ENCODE results near the gene NKAIN2.
"Not testable (repeated sequence)": the region's sequence is repeated elsewhere in the genome, so short reads cannot be mapped to it uniquely, and the experiment has no call there.

The NKAIN2 gene

GRCh38 chr6:124297507-124297906 lies 493.8 kb downstream of the NKAIN2 start:
- no peak for DNase-seq (ENCODE audit: low read depth in 2 of 3, low spot score in 2 of 3)

DNA sequence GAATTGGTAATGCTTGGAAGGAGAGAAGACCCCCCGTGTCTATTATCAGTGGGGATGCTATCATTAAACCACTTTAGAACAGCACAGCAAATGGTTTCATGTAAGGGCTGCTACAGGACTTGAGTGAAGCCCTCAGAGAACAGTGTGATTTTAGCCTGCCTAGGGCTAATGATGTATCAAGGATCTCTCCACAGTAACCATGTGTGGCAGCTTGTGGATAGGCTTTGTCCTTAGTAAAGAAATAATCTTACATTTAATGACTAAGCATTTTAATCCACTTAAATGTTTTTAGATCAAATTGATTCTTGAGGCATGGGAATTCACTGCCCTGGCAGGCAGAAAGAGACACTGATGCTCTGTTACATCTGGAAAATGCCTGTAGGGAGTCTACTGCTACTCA lies 495.1 kb downstream of the NKAIN2 start:
- DNase-seq (ENCODE audit: low read depth in 2 of 3, low spot score in 2 of 3), result no peak

- DNase-seq (ENCODE audit: low read depth in 2 of 3, low spot score in 2 of 3), result not testable (repeated sequence)
Observed at GRCh38 chr6:124300907-124301306, 497.2 kb downstream of the NKAIN2 start.

DNA sequence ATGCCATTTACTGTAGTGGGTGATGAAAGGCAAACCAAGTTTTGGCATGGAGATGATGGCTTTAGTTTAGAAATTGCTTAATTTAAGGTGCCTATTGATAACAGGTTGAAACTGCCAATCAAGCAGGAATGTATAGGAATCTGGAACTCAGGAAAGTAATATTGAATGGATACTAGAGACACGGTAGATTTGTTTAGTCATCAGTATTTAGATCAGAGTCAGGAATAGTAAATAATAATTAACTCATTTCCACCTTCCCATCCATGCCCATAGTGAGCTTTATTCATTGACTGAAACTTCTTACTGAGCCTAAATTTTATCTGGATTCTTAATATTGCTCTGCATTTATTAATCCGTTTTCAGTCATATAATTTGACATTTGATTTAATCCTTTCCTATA lies 500.3 kb downstream of the NKAIN2 start:
- DNase-seq (ENCODE audit: low read depth in 2 of 3, low spot score in 2 of 3), result no peak

- no peak for DNase-seq (ENCODE audit: low read depth in 2 of 3, low spot score in 2 of 3)
Observed at GRCh38 chr6:124310139-124310538, 506.5 kb downstream of the NKAIN2 start.

DNA sequence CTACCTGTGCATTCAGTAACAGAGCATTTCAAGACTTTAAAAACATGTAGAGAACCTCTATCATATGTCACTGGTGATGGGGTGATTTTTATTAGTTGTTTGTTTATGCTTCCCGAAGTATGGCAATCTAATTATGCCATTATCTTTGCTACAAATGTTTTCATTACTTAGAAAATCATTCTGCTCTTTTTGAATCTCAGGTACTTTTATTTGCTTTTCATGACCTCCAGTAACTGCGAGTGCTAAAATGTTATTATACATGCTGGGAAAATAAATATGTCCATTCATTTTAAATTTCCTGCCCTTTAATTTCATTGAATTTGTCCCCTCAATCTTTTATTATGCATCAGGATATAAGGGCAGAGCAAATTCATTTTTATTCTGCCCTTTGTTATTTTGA lies 515.7 kb downstream of the NKAIN2 start:
- no peak for DNase-seq (ENCODE audit: low read depth in 2 of 3, low spot score in 2 of 3)

DNA sequence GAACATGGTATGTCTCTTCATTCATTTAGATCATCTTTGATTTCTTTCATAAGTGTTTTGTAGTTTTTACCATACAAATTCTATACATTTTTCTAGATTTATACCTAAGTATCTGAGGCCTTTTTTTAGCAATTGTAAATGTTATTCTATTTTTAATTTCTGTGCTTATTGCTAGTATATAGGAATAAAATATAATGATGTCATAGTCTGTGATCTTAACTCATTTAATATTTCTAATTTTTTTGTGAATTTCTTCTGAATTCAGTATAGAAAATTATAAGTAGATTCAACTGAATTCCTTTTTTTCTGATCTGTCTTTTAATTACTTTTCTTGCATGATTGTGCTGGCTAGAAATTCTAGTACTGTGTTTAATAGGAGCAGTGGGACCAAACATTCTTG lies 520.6 kb downstream of the NKAIN2 start:
- no peak for DNase-seq (ENCODE audit: low read depth in 2 of 3, low spot score in 2 of 3)

DNA sequence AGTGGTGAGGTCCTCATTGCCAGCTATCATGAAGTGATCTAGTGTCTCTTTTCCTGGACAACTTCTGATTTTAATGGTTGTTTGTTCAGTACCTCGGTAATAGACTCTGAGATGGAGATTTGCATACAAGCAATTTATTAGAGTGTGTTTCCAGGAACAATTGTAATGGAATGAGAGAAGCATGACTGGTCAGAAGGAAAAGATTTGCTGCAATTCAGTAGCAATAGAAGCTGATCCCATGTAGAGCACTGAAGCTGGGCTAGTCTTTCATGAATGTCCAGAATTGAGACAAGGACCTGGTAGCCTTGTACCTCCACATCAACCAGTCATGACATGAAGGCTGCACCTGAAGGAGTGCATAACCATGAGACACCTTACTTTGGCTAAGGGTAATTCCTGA lies 526.5 kb downstream of the NKAIN2 start:
- DNase-seq (ENCODE audit: low read depth in 2 of 3, low spot score in 2 of 3), result no peak

DNA sequence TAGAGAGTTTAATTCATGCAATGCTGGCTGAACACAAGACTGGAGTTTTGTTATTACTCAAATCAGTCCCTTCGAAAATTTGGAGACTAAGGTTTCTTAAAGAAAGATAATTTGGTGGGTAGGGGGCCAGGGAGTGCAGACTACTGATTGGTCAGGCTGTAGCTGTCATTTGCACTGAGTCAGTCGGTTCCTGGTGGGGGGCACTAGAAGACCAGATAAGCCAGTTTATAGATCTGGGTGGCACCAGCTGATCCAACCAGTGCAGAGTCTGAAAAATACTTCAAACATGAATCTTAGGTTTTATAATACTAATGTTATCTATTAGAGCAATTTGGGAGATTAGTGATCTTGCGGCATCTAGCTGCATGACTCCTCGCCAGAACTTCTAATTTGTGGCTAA lies 530.7 kb downstream of the NKAIN2 start:
- DNase-seq (ENCODE audit: low read depth in 2 of 3, low spot score in 2 of 3), result no peak

DNA sequence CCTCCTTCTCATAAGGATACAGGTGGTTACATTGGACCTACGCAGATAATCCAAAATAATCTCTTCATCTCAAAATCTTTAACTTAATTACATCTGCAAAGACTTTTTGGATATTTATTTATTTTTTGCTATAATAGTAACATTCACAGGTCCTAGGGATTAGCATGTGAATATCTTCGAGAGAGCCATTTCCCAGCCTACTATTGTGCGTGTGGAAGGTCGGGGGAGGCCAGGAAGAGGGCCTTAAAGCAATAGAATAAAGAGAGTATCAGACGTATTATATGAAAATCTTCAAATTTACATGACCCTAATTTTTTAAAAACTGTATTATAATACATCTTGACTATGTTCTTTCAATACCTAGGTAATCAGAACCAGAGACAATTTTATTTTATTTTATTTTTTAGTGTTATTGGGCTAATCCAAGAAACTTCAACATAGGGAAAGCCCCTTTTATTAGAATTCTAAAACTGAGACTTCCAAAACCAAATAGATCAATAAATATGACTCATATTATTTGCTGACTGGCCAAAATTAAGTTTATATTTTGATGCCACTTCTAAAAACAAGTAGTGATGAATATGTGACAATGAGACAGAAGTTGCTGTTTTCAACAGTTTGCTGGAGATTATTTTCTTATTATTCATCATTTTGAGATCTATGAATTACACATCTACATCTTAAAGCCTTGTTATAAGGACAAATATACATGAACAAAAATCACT lies 536.1 kb downstream of the NKAIN2 start:
- no peak for DNase-seq (ENCODE audit: low read depth in 2 of 3, low spot score in 2 of 3)

DNA sequence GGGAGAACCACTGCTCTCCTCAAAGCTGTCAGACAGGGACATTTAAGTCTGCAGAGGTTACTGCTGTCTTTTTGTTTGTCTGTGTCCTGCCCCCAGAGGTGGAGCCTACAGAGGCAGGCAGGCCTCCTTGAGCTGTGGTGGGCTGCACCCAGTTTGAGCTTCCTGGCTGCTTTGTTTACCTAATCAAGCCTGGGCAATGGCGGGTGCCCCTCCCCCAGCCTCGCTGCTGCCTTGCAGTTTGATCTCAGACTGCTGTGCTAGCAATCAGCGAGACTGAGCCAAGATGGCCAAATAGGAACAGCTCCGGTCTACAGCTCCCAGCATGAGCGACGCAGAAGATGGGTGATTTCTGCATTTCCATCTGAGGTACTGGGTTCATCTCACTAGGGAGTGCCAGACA lies 544.7 kb downstream of the NKAIN2 start:
- DNase-seq (ENCODE audit: low read depth in 2 of 3, low spot score in 2 of 3), result not testable (repeated sequence)

DNA sequence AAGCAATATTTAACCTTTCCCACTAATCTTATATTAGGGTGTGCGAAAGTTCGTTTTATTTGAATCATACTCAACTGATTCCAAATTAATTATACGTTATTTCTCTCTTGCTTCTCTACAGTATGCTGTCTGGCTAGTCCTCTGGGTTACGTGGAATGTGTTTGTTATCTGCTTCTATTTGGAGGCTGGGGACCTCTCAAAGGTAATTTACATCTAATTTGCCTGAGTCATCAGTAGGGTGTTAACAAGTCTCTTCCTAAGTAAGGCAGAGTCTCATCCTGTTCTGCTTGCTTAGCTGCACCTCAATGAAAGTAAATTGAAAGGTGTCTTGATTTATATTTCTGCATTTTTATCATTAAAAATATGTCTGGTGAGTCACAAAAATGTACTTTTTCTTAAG lies 551.5 kb downstream of the NKAIN2 start:
- no peak for DNase-seq (ENCODE audit: low read depth in 2 of 3, low spot score in 2 of 3)

GRCh38 chr6:124356276-124356810 lies 552.7 kb downstream of the NKAIN2 start:
- DNase-seq (ENCODE audit: low read depth in 2 of 3, low spot score in 2 of 3), result no peak

DNA sequence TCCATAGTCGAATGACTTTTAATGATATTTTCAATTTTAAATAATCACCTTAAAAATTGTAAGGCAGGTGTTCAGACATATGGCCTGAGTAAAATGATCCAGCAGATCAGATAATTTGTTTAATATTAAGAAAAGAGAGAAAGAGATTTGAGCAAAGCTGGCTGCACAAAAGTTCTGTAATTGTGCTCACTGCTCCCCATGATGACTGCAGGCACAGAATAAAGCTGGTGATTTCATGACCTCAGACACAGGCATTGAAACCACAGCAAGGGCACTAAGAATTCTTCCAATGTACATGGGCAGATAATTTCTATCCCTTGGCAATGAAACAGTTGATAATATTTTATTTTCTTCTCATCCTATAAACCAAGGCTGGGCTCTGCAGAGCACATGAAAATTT lies 553.1 kb downstream of the NKAIN2 start:
- no peak for DNase-seq (ENCODE audit: low read depth in 2 of 3, low spot score in 2 of 3)

- no peak for DNase-seq (ENCODE audit: low read depth in 2 of 3, low spot score in 2 of 3)
Observed at GRCh38 chr6:124368131-124368530, 564.5 kb downstream of the NKAIN2 start.

- DNase-seq (ENCODE audit: low read depth in 2 of 3, low spot score in 2 of 3), result no peak
Observed at GRCh38 chr6:124371974-124372475, 568.4 kb downstream of the NKAIN2 start.

DNA sequence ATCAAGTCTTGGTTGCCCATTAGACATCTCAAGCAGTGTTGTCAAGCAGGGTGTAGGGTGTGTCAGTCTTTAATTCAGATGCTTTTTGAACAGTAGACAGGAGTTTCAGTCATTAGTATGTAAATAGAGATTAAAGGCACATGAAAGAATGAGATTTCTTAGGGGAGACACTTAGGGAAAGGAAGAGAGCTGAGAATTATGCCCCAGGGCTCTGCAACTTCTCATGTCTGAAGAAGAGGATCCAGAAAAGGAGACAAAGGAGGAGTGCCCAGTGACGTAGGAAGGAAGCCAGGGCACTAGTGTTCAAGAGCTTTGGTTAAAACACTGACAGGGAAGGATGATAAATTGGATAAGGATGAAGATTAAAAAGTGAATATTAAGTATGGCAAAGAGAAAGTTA lies 569.7 kb downstream of the NKAIN2 start:
- no peak for DNase-seq (ENCODE audit: low read depth in 2 of 3, low spot score in 2 of 3)

- no peak for DNase-seq (ENCODE audit: low read depth in 2 of 3, low spot score in 2 of 3)
Observed at GRCh38 chr6:124389127-124389526, 585.5 kb downstream of the NKAIN2 start.

- no peak for DNase-seq (ENCODE audit: low read depth in 2 of 3, low spot score in 2 of 3)
Observed at GRCh38 chr6:124393536-124393935, 589.9 kb downstream of the NKAIN2 start.

DNA sequence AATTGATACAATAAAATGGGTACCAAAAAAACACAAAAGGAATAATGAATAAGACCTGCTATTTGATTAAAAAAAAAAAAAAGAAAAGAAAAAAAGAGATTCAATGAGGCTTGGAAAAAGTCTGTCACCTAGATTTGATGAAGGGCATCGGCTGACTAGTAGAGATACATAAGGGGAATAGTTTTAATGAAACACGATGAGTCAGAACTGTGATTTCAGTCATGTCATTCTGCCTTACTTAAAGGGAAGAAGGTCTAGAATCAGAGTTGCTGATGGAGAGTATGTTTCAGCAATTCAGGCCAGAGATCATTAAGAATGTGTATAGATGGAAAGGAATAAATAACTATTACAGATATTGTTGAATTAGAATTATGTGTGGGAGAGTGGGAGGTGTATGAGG lies 592.7 kb downstream of the NKAIN2 start:
- no peak for DNase-seq (ENCODE audit: low read depth in 2 of 3, low spot score in 2 of 3)

DNA sequence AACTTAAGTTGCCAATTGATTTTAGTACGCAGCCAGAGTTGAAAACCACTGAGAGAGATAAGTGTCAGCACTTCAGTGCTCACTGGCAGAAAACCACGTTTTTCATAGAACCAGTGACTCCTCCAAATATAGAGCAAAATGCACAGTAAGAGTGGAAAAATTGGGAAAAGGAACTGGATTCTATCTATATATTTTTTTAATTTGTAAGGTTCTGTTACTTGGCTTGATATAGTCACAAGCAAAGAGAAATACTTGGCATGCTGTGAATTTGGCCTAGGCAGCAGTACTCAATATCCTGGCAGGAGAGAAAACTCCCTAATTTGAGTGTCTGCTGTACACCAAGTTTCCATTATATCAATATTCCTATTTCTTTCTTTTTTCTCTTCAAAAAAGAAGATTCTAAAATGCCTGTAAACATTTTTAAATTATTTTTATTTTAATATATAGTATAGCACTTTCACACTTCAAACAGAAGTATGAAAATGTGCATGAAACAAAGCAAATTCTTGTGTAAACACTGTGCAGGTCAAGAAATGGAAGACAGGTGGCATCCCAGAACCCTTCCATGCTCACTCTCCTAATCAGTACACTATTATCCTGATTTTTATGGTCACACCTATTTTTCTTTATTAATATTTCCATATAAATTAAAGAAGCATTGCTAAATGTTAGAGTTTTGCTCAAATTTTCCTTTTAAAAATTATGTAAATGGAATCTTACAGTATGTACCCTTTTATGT lies 596.8 kb downstream of the NKAIN2 start:
- DNase-seq (ENCODE audit: low read depth in 2 of 3, low spot score in 2 of 3), result no peak

- not testable (repeated sequence) for DNase-seq (ENCODE audit: low read depth in 2 of 3, low spot score in 2 of 3)
Observed at GRCh38 chr6:124410425-124410824, 606.8 kb downstream of the NKAIN2 start.
